Lower leg skin (tissue), 3 donors: ENCODE measurements around the gene EPHB4.

Source experiments
- CTCF ChIP-seq, 3 donors: fragments of 450-650 bp; IDR thresholded peaks; one replicate each; pipeline ENCODE4 v1.5.1; 2016; ENCODE audit warnings: antibody characterized with exemption in 3 of 3, mild to moderate bottlenecking in 3 of 3, moderate library complexity in 2 of 3
- POLR2A ChIP-seq, 2 donors: fragments of 450-650 bp; IDR thresholded peaks; one replicate each; pipeline ENCODE4 v1.6.1; 2016 to 2017; ENCODE audit warnings: antibody characterized with exemption in 2 of 2, mild to moderate bottlenecking in 1 of 2, moderate library complexity in 1 of 2

GRCh38 chr7:100812729-100813128 lies 14.6 kb downstream of the EPHB4 start:
- TF ChIP-seq CTCF (IDR thresholded peaks at IDR 0.05): no peak
- no peak for TF ChIP-seq POLR2A (IDR thresholded peaks at IDR 0.05)
